ENCODE measurements around the gene RIMBP3C.
"Not testable (repeated sequence)": the region's sequence is repeated elsewhere in the genome, so short reads cannot be mapped to it uniquely, and the experiment has no call there.

RIMBP3C gene

GRCh38 chr22:21526705-21527500 lies 24.4 kb downstream of the RIMBP3C start:
- DNase-seq (ENCODE audit: low read depth in 2 of 2): not testable (repeated sequence)

DNA sequence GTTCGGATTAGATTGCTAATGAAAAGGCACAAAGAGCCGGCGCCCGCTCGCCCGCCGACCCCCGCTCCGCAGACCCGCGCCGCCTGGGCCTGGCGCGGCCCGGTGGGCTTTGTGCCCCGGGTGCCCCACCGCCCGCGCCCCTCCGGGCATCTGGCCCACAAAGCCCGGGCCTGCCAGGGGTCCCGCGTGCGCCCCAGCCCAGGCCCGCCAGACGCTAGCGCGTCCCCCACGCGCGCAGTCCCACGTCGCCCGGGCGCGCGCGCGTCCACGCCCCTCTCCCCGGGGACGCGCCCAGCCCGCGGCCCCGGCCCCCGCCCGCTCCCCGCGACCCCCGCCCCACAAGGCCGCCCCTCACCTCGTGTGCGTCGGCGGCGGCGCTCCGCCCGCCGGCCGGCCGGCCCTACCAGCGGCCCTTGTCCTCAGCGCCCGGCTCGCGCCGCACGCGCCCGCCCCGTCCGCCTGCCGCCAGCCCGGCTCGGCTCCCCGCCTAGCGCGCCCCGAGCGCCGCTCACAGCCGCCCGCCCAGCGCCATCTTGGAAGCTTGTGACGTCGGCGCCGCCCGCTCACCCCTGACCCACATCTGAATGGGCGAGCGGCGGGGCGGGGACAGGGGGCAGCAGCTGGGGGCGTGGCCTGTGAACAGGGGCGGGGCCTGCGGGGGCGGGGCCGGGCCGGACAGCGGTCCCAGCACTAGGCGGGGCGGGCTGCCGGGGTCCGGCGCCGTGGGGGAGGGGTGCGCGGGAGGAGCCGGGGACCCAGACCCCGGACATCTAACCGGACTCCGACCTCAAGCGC lies 34.1 kb downstream of the RIMBP3C start:
- DNase-seq (ENCODE audit: low read depth in 2 of 2): peak in 1 of 2 donors; percentile 48

DNA sequence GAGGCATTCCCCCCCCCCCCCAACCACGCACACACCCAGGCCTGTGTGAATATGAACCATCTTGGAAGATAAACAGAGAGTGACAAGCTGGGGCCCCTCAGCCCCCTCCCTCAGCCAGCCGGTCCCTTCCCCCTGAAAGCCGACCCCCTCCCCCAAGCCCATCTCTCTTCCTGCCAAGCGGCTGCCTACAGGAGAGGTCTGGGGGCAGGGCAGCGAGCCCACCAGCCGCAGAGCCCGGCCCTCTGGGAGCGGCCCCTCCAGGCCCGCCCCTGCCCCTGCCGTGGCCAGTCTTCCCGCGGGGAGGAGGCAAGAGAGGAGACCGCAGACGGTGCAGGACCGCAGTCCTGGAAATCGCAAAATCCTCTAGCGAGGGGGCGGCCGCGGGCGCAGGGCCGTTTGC lies 34.7 kb downstream of the RIMBP3C start:
- not testable (repeated sequence) for DNase-seq (ENCODE audit: low read depth in 2 of 2)

DNA sequence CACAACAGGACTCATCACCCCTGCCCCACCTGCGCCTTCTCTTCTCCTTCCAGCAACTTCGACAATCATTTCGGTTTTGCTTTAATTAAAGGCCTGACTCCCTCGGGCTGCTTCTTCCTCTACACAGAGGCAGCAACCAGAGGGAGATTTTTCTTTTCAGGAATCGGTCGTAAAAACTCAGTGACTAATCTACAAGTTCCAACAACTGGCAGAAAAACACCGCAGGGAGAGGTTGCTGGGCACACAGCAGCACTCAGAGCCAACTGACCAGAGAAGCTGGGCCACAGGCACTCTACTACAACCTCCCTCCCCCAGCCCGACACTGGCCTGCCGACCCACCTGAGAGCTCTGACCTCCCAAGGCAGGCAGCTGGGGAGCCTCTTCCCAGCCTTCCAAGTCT lies 36.0 kb downstream of the RIMBP3C start:
- not testable (repeated sequence) for DNase-seq (ENCODE audit: low read depth in 2 of 2)

DNA sequence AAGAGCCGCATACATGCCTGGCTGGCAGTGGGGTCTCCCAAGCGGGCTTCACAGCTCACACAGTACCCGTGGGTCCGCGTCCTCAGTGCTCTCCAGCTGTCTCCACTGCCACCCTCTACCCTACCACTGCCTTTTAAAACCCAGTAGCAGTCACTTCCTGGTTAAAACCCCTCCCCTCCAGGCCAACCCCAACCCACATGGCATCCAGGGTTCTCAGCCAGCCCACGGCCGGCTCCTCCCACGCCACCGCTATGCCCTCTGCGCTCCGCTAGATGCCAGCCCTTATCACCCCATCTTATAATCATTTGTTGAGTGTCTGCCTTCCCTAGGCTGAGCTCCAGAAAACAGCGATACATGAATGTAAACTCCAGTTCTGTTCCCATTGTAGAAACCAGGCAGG lies 37.1 kb downstream of the RIMBP3C start:
- DNase-seq (ENCODE audit: low read depth in 2 of 2): not testable (repeated sequence)

- not testable (repeated sequence) for DNase-seq (ENCODE audit: low read depth in 2 of 2)
Measured at GRCh38 chr22:21512022-21512421, 39.2 kb downstream of the RIMBP3C start.

GRCh38 chr22:21510397-21510796 lies 40.9 kb downstream of the RIMBP3C start:
- DNase-seq (ENCODE audit: low read depth in 2 of 2): not testable (repeated sequence)

- DNase-seq (ENCODE audit: low read depth in 2 of 2): not testable (repeated sequence)
Measured at GRCh38 chr22:21499623-21500506, 51.4 kb downstream of the RIMBP3C start.

DNA sequence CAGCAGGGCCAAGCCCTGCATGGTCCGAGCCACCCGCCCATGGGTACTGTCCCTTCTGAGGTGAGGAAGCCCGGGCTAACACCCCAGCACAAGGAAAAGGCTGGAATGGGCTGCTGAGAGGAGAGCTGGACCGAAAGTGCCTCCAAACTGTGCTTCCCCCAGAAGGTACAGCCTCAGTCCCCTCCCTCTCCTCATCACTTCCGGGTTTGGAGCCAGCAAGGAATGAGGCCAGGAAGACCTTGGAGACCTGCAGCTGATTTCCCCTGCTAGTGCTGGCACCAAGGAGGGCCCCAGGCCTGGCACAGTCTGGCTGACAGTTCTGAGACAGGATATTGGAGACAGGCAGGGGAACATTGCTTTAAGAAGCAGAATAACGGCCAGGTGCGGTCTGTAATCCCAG lies 52.8 kb downstream of the RIMBP3C start:
- DNase-seq (ENCODE audit: low read depth in 2 of 2): not testable (repeated sequence)

DNA sequence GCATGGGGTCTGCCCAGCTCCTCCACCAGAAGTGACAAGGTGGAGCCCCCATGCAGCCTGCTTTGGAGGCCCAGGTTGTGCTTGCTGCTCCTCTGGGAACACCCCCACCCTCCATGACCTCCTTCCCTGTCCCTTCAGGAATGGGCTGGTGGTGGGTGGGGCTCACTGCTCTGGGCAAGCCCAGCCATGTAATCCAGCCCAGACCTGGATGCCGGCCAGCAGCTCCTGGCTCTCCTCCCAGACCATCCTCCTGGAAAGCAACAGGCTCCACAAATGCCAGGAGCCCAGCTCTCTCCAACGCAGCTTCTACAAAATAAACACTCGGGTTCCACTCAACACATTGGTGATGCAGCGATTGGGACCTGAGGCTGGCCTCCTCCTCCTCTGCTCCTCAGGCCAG lies 53.3 kb downstream of the RIMBP3C start:
- not testable (repeated sequence) for DNase-seq (ENCODE audit: low read depth in 2 of 2)

Measured in stimulated activated CD8-positive, alpha-beta memory T cell treated with anti-CD3 and anti-CD28 coated beads, Interleukin-2, amount 100 ng/mL, for 1 hour (primary cell).